Measurements from ENCODE around the gene MORC3. TPM values are rescaled to one million over a fixed set of nuclear protein-coding genes. Genes with fewer than 3 reads are reported as not detected.

The MORC3 gene
- total RNA-seq, 1 donor from 2014 or later = 24.4 TPM

GRCh38 chr21:36349315-36349714, 29.3 kb downstream of the MORC3 start:
- TF ChIP-seq, protein P1, sequence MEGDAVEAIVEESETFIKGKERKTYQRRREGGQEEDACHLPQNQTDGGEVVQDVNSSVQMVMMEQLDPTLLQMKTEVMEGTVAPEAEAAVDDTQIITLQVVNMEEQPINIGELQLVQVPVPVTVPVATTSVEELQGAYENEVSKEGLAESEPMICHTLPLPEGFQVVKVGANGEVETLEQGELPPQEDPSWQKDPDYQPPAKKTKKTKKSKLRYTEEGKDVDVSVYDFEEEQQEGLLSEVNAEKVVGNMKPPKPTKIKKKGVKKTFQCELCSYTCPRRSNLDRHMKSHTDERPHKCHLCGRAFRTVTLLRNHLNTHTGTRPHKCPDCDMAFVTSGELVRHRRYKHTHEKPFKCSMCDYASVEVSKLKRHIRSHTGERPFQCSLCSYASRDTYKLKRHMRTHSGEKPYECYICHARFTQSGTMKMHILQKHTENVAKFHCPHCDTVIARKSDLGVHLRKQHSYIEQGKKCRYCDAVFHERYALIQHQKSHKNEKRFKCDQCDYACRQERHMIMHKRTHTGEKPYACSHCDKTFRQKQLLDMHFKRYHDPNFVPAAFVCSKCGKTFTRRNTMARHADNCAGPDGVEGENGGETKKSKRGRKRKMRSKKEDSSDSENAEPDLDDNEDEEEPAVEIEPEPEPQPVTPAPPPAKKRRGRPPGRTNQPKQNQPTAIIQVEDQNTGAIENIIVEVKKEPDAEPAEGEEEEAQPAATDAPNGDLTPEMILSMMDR (conservative IDR thresholded peaks at IDR 0.05; ENCODE audit: low read depth, low read length) = no peak
- H3K4me3 ChIP-seq (ENCODE audit: low read depth, low read length) = no peak overlapping the region
- no peak for DNase-seq (ENCODE audit: low read depth)

DNA sequence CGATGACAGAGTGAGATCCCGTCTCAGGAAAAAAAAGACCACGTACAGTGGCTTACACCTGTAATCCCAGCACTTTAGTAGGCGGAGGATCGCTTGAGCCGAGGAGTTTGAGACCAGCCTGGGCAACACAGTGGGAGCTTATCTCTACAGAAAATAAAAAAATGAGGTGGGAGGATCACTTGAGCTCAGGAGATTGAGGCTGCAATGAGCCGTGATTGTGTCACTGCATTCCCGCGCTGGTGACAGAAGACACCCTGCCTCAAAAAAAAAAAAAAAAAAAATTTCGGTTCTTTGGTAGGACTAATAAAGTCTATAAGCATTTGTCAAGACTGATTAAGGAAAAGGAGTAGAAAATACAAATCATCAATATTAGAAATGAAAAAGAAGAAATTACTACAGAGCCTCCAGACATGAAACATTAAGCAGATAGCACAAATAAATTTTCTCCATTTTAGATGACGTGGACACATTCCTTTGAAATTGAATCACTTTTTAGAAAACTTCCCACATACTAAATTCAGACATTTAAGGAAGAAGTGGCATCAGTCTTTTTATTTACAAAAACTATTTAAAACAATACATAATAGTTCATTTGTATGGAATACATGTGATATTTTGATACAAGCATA, 30.4 kb downstream of the MORC3 start:
- TF ChIP-seq, protein P1 (conservative IDR thresholded peaks at IDR 0.05; ENCODE audit: low read depth, low read length) = no peak
- no peak overlapping the region for H3K4me3 ChIP-seq (ENCODE audit: low read depth, low read length)
- DNase-seq (ENCODE audit: low read depth) = no peak

GRCh38 chr21:36354918-36355680, 35.1 kb downstream of the MORC3 start:
- TF ChIP-seq, protein P1 (conservative IDR thresholded peaks at IDR 0.05; ENCODE audit: low read depth, low read length) = no peak
- H3K4me3 ChIP-seq (ENCODE audit: low read depth, low read length) = no peak overlapping the region
- no peak for DNase-seq (ENCODE audit: low read depth)

GRCh38 chr21:36355868-36356267, 35.9 kb downstream of the MORC3 start:
- DNase-seq (ENCODE audit: low read depth) = no peak
- TF ChIP-seq, protein P1 (conservative IDR thresholded peaks at IDR 0.05; ENCODE audit: low read depth, low read length) = no peak
- no peak overlapping the region for H3K4me3 ChIP-seq (ENCODE audit: low read depth, low read length)

DNA sequence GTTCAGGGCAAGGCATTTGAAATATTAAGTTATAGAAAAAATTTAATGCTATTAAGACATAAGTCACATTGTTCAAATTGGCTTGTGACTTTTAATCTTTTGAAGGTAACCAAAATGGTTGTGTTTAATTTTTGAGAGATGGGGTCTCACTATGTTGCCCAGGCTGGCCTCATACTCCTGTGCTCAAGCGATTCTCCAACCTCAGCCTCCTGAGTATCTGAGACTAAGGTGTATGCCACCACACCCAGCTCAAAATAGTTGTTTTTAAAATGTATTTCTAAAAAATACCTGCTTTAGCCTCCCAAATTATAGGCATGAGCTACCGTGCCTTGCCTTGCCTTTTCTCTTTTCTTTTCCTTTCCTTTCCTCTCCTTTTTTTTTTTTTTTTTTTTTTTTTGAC, 39.2 kb downstream of the MORC3 start:
- DNase-seq (ENCODE audit: low read depth) = no peak
- TF ChIP-seq, protein P1 (conservative IDR thresholded peaks at IDR 0.05; ENCODE audit: low read depth, low read length) = no peak
- no peak overlapping the region for H3K4me3 ChIP-seq (ENCODE audit: low read depth, low read length)

DNA sequence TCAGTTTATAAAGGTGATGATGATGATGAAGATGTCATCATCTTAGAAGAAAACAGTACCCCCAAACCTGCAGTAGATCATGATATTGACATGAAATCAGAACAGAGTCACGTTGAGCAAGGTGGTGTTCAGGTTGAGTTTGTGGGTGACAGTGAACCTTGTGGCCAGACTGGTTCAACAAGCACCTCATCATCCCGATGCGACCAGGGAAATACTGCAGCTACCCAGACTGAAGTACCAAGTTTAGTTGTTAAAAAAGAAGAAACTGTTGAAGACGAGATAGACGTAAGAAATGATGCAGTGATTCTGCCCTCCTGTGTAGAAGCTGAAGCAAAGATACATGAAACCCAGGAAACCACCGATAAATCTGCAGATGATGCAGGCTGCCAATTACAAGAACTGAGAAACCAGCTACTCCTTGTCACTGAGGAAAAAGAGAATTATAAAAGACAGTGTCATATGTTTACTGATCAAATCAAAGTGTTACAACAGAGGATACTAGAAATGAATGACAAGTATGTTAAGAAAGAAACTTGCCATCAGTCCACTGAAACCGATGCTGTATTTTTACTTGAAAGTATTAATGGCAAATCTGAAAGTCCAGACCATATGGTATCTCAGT, 49.2 kb downstream of the MORC3 start:
- TF ChIP-seq, protein P1 (conservative IDR thresholded peaks at IDR 0.05; ENCODE audit: low read depth, low read length) = no peak
- no peak for DNase-seq (ENCODE audit: low read depth)
- H3K4me3 ChIP-seq (ENCODE audit: low read depth, low read length) = no peak overlapping the region
